Activated naive CD4-positive, alpha-beta T cell treated with anti-CD3 and anti-CD28 coated beads, Interleukin-2, amount 50 U/mL, for 16 hours (primary cell): ENCODE data around the gene TPRG1L.

Experiments
- DNase-seq: peaks from one replicate; pipeline ENCODE4 v3.0.0-alpha.2; 2020

TPRG1L gene

DNA sequence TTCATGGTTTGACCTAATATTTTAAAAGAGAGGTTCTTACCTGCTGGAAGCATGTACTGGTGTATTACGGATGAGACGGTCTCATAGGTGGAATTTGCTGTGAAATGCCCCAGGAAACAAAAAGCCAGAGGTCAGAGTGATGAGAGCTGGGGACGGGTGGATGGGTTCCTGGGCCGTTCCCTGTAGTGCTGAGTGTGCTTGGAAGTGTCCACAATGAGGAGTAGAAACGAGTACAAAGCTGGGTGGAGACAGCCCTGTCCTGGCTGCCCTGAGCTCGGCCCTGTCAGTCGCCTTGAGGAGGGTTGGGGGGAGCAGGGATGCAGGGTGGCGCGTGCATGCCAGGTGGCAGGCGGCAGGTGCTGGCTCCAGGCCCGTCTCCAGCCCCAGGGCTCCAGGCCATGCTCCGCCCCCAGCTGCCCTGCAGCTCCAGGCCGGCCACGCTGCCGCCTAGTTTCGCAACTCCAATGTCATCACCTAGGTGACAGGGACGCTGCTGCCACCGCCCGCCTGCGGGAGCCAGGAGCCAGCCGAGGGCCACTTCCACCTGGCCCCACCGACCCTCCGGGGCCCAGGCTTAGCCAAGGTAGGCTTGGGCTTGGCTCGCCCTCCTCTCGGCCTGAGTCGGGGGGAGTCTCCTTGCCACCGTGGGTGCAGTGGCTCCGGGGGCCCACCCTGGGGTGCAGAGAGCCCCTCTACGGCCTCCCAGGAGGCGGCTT is 43.9 kb downstream of the TPRG1L start:
- no peak for DNase-seq

DNA sequence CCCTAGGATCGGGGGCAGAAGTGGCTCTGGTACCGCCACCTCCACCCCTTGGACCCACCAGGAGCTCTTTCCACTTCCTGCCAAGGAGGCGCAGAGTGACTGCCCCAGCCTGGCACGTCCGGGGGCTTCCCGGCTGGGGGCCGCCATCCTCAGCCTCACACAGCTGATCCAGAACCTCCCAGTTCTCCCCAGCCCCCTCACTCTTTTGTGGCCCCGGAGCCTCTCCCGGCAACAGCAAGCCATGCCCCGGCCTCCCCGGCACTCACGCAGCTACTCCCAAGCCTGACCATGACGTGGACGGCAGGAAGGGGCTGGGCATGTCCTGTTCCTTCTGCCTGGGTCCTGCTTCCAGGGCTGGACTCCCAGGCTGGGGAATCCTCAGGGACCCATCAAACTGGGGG is 44.6 kb downstream of the TPRG1L start:
- DNase-seq: peak; percentile 8

DNA sequence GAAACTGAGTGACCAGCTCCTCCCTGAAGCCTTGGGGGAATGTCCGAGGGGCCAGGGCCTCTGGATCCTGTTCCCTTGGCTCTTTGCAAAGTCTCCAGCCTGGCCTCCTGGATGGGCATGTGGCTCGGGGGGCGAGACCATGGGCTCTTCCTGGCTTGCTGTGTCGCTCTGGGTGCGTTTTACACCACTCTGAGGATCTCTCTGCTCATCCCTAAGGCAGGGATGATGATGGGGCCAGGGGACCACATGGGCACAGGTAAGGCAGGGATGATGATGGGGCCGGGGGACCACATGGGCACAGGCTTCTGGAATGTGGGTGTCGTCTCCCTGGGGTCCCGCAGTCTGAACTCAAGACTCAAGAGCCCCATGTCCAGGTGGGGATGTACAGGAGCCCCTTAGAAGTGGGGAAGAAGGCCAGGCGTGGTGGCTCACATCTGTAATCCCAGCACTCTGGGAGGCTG is 45.2 kb downstream of the TPRG1L start:
- no peak for DNase-seq

DNA sequence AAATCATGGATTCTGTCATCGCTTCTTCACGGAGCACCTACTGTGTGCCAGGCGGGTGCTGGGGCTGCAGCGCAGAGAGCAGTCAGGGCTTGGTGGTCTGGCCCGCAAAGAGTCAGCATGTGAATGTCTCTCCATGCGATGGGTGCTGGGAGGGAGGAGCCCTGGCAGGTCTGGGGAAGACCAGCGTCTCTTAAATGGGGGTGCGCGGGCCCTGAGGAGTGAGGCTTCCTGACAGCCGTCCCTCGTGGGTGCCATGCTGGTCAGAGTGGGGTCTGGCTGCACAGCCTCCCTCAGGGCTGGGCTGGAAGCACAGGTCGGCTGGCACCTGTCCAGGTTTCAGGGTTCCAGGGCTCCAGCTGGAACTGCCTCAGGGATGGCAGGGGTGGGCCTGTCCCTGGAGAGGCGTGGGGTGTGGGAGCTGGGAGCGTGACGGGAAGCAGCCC is 46.0 kb downstream of the TPRG1L start:
- no peak for DNase-seq

DNA sequence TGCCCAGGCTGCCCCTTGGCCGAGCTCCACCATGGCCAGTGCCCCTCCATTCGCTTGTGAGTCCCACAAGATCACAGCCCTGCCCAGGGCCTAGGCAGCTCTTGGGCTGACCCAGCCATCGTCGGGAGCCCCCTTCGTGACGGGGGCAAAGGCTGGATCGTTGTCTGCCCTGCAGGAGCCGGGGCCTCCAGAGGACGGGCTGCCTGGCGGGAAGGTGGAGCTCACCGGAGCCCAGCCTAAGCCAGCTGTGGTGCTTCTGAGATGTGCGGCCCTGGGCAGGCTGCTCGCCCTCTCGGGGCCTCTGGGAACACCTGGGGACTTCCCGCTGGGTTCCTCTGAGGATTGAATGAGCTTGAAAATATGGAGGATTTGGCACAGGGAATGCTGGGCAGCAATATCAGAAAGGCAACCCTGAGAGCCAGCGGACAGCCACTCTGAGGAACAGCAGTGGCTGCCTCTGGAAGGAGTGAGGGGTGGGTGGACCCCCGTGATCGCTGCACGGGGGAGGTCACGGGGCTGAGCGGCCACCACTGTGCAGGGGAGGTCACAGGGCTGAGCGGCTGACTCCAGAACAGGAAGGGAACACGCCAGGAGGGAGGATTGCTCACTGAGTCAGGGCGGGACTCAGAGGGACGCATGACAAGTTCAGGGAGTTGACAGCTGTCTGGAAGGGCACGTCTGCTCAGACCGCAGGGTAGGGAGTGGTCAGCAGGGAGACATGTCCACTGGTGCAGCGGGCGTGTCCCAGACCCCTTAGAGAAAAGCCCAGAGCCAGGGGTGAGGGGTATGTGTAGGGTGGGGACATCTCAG is 46.8 kb downstream of the TPRG1L start:
- no peak for DNase-seq

DNA sequence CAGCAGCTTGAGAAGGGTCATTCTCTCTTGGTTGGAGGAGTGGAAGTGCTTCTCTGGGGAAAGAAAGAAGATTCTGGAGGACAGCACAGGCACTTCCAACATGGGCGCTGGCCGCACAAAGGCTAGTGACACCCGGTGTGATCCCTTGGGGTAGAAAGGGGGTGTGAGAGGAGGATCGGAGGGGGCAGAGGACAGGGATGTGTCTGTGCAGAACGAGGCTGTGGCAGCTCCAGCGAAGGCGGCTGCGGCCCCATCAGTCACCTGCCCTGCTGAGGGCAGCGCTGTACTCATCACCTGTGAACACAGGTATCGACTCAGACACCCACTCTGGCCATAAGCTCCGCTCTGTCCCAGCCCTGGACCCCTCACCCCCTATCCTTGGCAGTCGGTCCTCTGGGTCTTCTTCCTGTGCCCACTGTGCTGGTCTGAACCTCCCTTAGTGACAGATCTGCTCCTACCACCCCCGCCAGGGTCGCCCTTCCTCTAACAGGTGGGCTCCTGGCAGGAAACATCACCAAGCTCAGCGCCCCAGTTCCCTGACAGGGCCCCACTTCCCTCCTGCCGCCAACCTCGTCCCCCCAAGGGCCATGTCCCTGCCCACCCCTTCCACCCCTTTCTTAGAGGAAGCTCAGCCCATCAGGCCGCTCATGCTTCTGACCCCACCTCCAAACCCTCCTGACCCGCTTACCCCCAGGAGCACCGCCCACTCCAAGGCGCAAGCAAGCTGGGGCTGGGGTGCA is 47.6 kb downstream of the TPRG1L start:
- no peak for DNase-seq

DNA sequence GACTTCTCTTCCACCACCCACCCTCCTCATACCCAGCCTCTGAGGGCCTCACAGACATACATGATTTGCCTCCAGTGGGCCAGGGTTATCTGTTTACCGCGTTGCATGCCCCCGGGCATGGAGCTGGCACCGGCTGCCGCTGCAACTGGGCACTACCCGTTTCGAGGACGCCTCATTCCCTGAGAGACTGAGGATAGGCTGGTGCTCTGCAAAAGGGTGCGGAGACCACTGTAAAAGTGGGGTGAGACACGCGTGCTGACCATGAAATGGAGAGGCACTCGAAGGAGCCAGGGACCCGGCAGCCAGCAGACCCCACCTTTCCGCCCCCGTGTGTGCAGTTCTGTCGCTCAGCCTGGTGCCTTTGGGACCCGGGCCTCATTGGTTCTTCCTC is 48.2 kb downstream of the TPRG1L start:
- DNase-seq: no peak

DNA sequence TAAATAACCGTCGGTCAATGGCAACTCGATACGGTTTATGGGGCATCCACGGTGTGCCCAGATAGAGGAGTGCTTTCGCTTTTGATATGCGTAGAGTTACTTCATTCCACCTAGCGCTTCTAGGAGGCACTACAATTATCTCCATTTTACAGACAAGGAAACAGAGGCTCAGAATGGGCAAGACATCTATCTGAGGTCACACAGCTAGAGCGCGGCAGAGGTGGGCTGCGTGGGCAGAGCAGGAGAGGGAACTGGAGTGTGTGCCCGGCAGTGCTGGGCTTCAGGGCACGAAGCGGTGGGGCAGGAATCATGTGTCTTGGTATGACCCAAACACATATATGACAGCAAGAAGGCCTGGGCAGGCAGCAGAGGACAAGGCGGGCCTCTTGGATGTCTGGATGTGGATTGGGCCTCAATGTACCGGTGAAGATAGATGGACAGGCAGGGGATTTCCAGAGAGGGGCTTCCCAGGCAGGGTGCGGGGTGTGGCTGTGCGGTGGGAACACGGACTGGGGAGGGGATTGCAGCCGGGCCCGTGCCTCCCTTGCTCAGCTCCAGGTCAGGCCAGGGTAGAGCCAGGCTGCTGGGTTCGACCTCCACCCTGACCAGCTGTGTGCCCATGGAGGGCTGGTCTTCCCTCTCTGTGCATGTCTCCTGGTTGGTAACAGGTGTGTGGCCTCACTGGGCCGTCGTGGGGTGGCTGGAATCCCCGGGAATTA is 48.7 kb downstream of the TPRG1L start:
- DNase-seq: no peak

DNA sequence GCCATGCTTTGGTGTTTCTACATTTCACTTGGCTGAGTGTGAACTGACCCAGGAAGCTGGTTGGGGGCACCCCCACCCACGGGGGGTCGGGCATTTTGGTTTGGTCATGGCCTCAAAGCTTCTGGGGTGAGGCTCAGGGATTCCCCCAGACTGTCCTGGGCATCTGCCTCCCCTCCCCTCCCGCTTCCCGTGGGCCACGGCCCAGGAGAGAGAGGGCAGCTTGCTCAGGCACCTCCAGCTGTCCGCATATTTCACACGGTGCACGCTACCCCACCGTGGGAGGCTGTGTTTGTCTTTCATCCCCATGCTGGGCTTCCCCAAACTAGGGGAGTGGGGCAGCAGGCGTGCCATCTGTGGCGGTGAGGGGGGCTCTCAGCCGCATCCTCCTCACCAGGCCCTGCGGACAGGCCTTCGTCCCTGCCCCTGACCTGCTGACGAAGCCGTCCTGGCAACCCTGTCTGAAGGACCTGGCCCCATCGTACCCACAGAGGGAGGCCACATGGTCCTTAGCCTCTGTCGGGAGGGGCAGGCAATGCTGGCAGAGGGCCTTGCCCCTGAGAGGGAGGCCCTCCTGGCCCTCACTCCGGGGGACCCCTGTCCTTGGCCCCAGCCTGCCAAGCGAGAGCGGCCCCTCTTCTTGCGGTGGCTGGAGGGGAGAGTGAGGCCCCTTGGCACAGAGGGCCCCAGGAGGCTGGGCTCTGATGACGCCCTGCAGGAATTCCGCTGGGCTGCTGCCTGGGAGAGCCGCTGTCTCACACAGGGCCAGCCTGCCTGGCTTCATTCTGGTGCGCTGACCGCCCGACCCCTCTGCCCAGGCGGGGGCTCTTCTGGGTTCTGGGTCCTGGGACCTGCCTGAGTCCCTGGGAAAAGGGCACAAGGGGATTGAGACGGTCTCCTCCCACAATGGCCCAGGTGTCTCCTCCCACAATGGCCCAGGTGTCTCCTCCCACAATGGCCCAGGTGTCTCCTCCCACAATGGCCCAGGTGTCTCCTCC is 49.6 kb downstream of the TPRG1L start:
- DNase-seq: no peak

DNA sequence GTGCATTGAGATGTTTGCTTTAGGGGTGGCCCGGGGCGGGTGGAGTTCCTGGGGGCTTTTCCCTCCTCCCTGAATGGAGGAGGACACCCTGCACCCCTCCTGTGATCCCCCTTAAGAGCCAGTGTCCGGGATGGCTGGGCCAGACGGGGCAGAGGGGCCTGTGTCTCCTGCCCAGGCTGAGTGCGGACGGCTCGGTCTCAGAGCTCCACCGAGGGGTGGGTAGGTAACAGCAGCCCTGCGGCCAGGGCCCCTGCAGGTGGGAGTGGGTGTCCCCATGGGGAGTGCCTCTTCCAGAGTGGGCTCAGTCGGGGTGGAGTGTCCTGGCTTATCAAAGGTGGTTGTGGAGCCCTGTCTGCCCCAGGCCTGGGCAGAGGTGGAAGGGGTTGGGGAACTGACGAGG is 50.6 kb downstream of the TPRG1L start:
- no peak for DNase-seq

DNA sequence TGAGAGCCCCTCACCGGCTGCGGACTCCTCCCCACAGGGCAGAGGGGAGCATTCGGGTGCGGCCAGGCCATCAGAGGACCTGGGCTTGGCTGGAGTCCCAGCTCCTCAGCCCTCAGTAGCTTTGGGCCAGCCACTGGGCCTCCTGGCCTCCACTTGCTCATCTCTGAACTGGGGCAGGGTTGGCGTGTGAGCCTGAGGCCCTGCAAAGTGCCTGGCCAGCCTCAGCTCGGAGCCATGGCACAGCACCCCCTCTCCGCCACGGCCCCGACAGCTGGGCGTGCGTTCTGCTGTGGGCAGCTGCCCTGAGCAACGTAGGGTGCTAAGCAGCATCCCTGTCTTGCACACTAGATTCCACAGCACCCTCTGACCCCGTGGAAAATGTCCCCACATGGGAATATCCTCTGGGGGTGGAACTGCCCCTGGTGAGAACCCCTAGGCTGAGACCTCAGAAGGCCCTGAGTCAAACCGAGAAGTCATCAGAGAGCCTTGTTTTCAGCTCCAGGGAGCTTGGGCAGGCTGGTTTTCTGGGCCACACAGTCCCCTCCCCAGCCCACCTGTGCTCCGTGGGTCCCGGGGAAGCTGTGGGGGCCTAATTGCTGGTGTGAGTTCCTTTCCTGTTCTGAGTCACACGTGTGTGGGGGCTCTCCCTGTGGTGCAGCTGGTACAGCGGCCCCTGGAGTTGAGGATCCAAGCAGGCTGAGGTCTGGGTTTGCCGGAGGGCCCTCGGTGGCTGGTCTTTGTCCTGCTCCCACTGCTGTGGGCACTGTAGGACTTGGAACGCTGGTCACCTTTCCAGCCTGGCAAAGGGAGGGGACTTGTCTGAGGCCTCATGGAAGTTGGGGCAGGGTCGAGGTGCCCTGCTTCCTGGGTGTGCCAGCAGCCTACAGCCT is 52.0 kb downstream of the TPRG1L start:
- DNase-seq: no peak

DNA sequence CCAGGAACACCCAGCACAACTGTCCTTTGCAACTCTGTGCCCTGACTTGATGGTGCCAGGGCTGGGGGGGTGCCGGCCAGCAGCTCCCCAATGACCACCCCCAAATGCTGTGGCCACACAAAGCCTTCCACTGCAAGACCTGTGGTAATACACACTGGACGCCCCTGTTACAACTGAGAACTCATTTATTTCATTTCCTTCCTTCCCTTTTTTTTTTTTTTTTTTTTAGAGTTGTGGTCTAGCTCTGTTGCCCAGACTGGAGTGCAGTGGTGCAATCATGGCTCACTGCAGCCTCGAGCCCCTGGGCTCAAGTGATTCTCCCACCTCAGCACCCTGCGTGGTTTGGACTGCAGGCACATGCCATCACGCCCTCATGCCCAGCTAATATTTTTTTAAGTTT is 52.7 kb downstream of the TPRG1L start:
- DNase-seq: no peak

DNA sequence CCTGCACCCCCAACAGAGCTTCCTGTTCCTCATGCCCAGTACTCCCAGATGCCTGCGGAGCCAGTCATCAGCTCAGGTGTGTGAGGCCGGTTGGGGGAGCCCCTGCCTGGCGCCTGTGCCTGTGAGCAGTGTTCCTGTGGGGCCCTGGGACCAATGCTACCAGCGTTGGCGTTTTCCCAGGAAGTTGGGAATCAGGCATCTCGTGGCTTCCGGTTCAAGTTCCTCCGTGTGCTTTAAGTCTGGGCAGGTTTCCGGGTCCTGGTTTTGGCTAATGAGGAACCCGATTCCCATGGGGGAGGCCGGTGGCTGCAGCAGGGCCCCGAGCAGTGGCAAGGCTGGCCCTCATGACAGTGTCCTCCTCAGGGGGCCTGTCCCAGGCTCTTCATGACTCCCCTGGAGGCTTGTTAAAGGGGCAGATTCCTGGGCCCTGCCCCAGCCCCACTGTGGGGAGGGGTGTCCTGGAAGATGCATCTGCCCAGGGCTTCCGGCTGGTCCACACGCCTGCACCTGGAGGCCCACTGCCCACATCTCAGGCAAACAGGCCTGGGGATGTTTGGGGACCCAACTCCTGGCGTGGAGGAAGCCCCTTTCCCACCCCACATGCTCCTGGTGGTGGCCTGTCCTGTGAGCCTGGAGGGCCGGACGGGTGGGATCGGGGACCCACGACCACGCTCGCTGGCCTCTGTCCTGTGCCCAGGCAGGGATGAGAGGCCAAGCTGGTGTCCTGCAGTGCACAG is 53.7 kb downstream of the TPRG1L start:
- no peak for DNase-seq

DNA sequence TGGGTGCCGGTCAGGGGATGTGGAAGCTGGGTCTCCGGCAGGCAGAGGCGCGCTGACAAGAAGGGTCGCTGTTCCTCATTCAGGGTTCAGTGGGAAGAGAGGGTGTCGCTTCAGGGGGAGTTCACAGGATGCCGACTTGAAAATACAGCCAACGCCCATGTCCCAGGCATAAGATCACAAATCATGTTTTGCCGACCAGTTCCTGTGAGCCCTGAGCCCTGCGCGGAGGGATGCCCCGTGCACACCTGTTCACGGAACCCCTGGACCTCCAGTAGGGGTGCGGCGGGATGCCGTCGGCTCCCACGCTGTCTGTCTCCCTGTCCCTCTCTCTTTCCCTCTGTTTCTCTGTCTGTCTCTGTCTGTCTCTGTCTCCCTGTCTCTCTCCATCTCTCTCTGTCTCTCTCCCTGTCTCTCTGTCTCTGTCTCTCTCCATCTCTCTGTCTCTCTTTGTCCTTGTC is 54.3 kb downstream of the TPRG1L start:
- no peak for DNase-seq
